HG02763 (cell line): ENCODE measurements around the gene DMBX1.
A peak's percentile ranks its signal among the peaks of the same experiment; 100 is the strongest.

Source experiments
- ATAC-seq: cut with Tn5 transposase; IDR thresholded peaks from one replicate; pipeline ENCODE4 v1.9.1; 2021; ENCODE audit warnings: mild to moderate bottlenecking, moderate library complexity; ENCODE audit not compliant: unreplicated experiment

DMBX1 gene

DNA sequence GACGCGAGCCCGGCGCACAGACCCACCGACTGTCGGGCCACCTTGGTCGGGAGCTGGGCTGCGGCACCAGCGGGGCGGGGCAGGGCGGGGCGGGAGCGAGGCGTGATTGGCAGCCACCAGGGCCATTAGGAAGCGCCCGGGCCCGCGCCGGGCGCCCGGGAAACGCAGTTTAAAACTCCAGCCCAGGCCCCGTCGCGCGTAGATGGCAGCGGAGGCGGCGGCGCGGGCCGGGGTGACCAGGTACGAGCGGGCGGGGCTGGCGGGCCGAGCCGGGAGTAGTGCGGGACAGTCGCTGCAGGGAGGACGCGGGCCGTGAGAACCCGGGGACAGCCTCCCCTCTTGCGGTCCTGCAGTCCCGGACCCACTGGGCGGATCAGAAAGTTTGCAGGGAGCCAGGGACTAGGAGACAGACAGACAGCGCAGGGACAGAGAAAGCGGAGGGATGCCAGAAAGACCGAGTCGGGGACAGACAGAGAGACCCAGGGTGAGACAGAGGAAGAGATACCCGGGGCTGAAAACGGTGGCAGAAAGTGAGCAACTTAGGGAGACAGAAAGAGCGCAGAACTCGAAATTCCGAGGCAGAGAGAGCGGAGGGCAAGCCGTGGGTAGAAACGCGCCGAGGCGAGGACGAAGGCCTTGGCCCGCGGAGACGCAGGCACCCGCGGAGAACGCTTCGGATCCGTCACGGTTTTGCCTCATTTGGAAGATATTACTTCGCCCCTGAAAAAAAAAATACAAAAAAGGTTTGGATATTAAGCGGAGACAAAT lies at the start of gene DMBX1:
Gene DMBX1 (plus strand): TSS at position 199 of the 768 bp plus-strand sequence. CDS start 17,175 bp downstream, outside the sequence.
- no peak for ATAC-seq

DNA sequence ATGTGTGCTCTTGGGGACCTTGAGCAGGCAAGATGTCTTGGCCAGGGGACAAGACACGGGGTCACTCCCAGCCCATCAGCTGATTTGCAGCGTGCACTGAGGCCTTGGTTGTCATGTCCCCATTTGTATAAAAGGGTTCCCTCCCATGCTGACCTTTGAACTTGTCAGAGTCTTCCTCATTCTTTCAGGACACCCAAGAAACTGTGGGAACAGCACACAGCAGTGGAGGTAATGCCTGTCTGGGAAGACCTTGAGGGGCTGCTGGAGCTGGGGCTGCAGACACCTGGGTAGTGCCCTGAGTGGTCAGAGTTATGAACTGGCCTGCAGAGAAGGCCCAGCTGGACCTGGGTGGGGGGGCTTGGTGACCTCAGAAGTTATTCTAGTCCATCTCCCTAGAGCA lies 49.2 kb upstream of the DMBX1 start:
- ATAC-seq = no peak

DNA sequence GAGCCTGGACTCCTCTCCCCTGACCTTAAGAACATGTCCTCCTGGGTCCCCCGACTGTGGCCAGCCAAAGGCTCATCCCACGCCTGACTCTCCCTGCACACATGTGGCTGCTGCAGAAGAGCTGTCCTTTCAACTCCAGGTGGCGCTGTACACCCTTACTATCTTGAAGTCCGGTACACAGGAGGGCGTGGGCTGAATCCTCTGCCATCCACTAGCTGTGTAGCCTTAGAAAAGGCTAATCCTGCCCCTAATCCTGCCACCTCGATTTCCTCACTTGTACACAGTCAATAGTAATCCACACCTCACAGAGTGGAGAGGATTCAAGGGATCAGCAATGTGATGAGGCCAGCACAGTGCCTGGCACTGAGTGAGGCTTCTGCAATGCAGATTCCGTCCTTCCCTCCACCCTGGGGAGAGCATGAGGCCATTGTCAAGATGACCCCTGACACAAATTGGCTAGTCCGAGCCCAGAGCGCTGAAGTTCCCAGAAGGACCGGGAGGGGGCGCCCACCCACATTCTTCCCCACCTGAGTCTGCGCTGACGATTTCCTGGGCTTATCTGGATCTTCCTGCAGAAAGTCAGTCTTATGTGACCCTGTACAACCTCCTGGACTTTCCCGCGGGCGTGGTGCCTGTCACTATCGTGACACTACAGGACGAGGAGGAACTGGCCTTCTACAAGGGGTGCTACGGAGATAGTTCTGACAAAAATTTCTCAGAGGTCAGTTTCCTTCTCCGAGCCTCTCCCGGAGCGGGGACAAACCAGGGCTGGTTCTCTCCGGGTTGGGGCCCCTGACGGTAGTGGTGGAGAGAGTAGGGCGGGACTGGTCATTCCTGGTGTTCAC lies 47.1 kb upstream of the DMBX1 start:
- peak; percentile 71 for ATAC-seq

DNA sequence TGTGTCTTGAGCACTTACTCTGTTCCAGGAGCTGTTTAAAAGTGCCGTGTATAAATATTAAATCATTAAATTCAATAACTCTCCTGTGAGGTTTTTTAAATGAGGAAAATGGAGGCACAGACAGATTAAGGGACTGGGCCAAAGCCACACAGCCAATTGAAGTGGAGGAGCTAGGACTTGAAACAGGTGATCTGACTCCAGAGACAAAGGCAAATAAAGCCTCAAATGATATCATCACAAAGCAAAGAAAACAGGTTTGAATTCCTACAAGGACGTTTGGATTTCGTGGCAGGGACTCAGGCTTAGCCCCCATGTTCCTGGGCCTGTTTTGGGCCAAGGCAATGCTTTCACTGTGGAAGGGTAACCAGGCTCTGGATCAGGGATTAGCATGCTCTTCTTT lies 45.2 kb upstream of the DMBX1 start:
- no peak for ATAC-seq

- no peak for ATAC-seq
These were observed 43.8 kb upstream of the DMBX1 start for GRCh38 chr1:46445773-46446256.

GRCh38 chr1:46446646-46447498 lies 42.8 kb upstream of the DMBX1 start:
- no peak for ATAC-seq

DNA sequence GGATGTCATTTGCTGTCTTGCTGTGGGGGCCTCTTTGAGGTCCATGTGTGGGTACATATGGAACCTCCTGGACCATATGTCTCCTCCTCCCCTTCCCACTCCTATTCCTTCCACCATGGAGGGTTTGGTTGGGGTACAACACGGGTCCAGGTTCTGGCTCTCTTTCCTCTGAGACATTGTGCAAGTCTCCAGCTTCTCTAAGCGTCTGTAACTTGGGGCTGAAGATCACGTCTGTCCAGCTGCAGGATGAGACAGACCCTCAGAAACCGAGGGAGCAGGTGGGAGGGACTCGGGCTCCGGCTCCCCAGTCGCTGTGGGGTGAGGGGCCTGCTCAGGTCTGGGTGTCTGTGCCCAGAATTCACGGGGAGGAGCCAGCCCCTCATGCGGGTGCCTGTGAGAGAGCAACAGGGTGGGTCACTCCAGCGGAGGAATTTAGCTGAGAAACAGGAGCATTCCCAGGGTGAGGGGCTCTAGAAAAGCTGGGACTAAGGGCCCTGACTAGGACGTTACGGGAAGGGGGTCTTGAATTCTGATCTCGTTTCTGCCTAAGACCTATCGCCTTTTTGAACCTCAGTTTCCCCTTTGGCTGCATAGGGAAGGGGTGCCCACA lies 42.0 kb upstream of the DMBX1 start:
- ATAC-seq = no peak

DNA sequence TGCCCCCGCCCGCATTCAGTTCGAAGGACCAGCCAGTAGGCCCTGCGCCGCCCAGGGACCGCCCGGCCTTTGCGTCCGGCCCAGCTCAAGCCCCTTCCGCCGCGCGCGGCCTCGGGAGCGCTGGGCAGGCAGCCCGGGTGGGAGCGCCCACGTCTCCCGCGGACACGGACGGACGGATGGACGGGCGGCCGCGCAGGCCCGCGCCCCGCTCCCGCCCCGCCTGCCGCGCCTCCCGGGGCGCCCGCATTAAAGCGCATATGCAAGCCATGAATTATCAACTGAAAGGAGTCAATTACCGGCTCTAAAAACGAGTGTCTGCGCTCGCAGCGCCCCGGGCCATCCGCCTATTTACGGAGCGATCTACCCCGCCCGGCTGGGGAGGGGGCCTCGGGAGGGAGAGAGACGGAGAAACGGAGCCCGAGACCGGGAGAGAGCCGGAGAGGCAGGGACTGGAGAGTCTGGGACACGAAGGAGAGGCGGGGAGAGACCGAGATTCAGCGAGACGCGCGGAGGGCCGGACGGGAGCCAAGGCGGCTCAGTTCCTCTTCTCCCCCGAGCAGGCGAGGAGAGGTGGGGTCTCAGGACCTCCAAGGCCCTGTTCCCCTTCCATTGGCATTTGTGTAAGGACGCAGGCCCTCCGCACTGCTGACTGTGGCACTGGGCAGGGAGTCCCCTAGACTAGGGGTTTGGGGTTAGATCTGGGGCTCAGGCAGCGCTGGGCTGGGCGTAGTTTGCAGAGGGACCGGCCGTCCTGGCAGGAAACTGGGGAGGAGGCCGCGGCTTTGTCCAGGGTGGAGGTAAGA lies 41.3 kb upstream of the DMBX1 start:
- ATAC-seq = no peak

DNA sequence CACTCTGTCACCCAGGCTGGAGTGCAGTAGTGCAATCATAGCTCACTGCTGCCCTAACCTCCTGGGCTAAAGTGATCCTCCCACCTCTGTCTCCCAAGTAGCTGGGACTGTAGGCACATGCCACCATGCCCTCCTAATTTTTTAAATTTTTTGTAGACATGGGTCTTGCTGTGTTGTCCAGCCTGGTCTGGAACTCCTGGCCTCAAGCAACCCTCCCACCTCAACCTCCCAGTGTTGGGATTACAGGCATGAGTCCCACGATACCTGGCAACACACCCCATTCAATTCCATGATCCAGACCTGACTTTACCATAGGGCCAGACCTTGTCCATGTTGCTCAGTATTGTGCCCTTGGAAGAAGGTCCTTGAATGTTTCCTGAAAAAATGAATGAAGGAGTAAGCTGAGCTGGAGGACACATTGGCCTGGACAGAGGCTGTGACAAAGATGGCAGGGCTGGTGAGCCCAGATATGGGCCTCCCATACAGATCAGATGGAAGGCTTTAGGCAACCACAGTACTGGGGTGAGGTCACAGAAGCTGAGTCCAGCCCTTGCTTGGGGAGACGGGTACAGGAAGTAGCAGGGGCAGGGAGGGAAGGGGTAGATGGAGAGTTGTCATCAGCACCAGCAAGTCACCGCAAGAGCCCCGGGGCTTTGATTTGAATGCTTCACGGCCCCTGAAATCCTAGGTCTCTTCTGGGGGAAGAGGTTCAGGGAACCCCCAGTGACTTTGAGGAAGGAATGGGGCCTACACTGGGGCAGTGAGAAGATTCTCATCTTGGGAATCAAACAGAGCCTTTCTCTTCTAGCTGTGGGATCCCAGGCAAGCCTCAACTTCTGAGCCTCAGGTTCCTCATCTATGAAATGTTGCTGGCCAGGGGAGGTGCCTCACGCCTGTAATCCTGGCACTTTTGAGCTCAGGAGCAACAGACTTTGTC lies 40.1 kb upstream of the DMBX1 start:
- ATAC-seq = no peak

- no peak for ATAC-seq
These were observed 39.5 kb upstream of the DMBX1 start for GRCh38 chr1:46450160-46450517.

- no peak for ATAC-seq
These were observed 37.4 kb upstream of the DMBX1 start for GRCh38 chr1:46451948-46452930.

GRCh38 chr1:46452931-46453325 lies 36.7 kb upstream of the DMBX1 start:
- ATAC-seq = no peak

DNA sequence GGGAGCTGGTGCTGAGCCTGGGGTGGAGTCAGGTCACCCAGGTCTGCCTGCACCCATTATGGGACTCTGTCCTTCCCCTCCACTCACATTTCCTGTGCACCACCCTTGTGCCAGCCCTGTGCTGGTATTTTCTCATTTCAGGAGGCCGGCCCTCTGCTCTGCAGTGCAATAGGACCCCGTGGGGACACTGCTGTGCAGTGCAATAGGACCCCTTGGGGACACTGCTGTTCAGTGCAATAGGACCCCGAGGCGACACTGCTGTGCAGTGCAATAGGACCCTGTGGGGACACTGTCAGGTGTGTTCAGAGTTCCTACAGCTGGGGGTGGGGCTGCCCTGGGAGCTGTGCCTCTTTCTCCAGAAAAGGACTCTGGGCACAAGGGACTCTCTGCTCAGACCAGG lies 36.2 kb upstream of the DMBX1 start:
- ATAC-seq = no peak

- no peak for ATAC-seq
These were observed 33.7 kb upstream of the DMBX1 start for GRCh38 chr1:46455951-46456350.

DNA sequence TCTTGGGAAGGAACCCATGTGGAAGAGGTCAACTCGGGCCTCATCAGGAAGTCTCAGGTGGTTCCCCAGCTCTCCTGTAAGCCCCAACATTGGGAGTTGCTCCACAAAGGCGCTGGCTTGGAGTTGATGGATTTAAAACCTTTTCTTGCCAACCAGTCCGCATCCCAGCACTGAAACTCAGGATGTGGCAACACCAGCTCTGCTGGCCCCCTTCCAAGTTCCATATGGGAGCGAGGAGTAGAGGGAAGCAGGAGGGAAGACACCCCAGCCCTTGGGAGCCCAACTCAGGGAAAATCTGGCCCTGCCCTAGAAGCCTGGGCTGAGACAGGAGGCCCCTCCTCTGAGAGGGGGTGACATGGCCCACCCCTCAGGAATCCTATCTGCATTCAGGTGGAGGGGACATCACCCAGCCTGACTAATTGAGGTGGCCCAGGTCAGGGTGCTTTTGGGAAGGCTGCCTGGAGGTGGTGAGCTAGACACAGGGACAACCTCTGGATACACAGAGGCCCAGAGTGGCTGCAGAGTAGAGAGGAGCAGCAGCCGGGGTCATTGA lies 33.1 kb upstream of the DMBX1 start:
- ATAC-seq = no peak

DNA sequence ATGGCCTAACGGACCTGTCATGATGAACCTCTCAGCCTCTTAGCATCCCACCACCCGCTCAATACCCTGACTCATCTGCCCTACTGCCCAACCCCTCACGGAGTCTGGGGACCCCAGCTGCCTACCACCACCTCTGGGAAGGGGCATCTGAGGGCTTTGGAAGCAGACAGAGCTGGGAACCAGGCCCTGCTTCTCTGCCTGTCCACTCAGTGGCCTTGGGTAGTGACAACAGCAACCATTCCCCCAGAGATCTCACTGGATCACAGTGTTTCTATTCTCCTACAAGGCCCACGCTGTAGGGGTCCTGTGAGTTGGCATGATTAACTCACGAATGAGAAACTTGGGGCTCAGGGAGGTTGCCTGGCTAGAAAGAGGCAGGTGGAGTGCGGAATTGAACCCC lies 32.5 kb upstream of the DMBX1 start:
- no peak for ATAC-seq

- no peak for ATAC-seq
These were observed 31.4 kb upstream of the DMBX1 start for GRCh38 chr1:46458190-46458589.
